Islet of Langerhans (tissue), 1 donor: Measurements from ENCODE around the gene NELL1.
"Not testable (repeated sequence)": the region's sequence is repeated elsewhere in the genome, so short reads cannot be mapped to it uniquely, and the experiment has no call there.

Experiments
- FAIRE-seq: peaks from one replicate; lab custom pipeline; 2011; peaks lifted over from hg19 to GRCh38; lab: Jason Lieb, UNC

The NELL1 gene

GRCh38 chr11:21225860-21226259 is 556.5 kb downstream of the NELL1 start:
- FAIRE-seq = no peak

GRCh38 chr11:21229224-21229623 is 559.8 kb downstream of the NELL1 start:
- FAIRE-seq = no peak

GRCh38 chr11:21250196-21250595 is 580.8 kb downstream of the NELL1 start:
- FAIRE-seq = no peak

- no peak for FAIRE-seq
These were observed 584.7 kb downstream of the NELL1 start for GRCh38 chr11:21254055-21254454.

- no peak for FAIRE-seq
These were observed 585.4 kb downstream of the NELL1 start for GRCh38 chr11:21254790-21255189.

- FAIRE-seq = no peak
These were observed 588.1 kb downstream of the NELL1 start for GRCh38 chr11:21257461-21257860.

GRCh38 chr11:21258414-21258813 is 589.0 kb downstream of the NELL1 start:
- no peak for FAIRE-seq

GRCh38 chr11:21260101-21260500 is 590.7 kb downstream of the NELL1 start:
- FAIRE-seq = no peak

- FAIRE-seq = no peak
These were observed 593.6 kb downstream of the NELL1 start for GRCh38 chr11:21262992-21263391.

GRCh38 chr11:21264125-21264524 is 594.7 kb downstream of the NELL1 start:
- FAIRE-seq = no peak

GRCh38 chr11:21268036-21268435 is 598.6 kb downstream of the NELL1 start:
- no peak for FAIRE-seq

- FAIRE-seq = not testable (repeated sequence)
These were observed 602.8 kb downstream of the NELL1 start for GRCh38 chr11:21272139-21272538.

GRCh38 chr11:21278840-21279239 is 609.5 kb downstream of the NELL1 start:
- no peak for FAIRE-seq

- FAIRE-seq = no peak
These were observed 615.7 kb downstream of the NELL1 start for GRCh38 chr11:21285104-21285503.

- no peak for FAIRE-seq
These were observed 620.3 kb downstream of the NELL1 start for GRCh38 chr11:21289686-21290085.

- no peak for FAIRE-seq
These were observed 626.1 kb downstream of the NELL1 start for GRCh38 chr11:21295508-21295907.

GRCh38 chr11:21301981-21302380 is 632.6 kb downstream of the NELL1 start:
- no peak for FAIRE-seq

- no peak for FAIRE-seq
These were observed 637.5 kb downstream of the NELL1 start for GRCh38 chr11:21306739-21307358.

GRCh38 chr11:21307874-21308273 is 638.5 kb downstream of the NELL1 start:
- FAIRE-seq = no peak

- no peak for FAIRE-seq
These were observed 647.2 kb downstream of the NELL1 start for GRCh38 chr11:21316591-21316990.

GRCh38 chr11:21321072-21321471 is 651.7 kb downstream of the NELL1 start:
- no peak for FAIRE-seq

- FAIRE-seq = no peak
These were observed 652.1 kb downstream of the NELL1 start for GRCh38 chr11:21321530-21321929.

GRCh38 chr11:21323617-21324016 is 654.2 kb downstream of the NELL1 start:
- FAIRE-seq = no peak

GRCh38 chr11:21343204-21343603 is 673.8 kb downstream of the NELL1 start:
- FAIRE-seq = no peak

GRCh38 chr11:21346361-21346760 is 677.0 kb downstream of the NELL1 start:
- no peak for FAIRE-seq
